A549 (cell line): ENCODE measurements around the gene THEM5. TPM values are rescaled to one million over a fixed set of nuclear protein-coding genes. Genes with fewer than 3 reads are reported as not detected.
"Not testable (repeated sequence)": the region's sequence is repeated elsewhere in the genome, so short reads cannot be mapped to it uniquely, and the experiment has no call there.

Source experiments
- ATAC-seq, 2 experiments: fragments of 200-7000 bp in 1 of 2; fragments of >200 bp in 1 of 2; cut with Nextera tagmentation in 1 of 2; cut with Tn5 transposase in 1 of 2; 3 replicates each; pipeline versions ENCODE4 v1.8.0 to v1.9.1; 2018 to 2020; ENCODE audit warnings: mild to moderate bottlenecking in 1 of 2, moderate library complexity in 1 of 2
- CTCF ChIA-PET: fragments of 300-600 bp; sonication (Branson Sonifier 250); formaldehyde crosslinking; extraction: SDS; loops from one replicate; lab custom pipeline; 2021; ENCODE audit warnings: antibody characterized with exemption, inconsistent platforms; lab: Yijun Ruan, JAX
- POLR2A ChIA-PET: fragments of 350-600 bp; formaldehyde crosslinking; extraction: SDS; loops from one replicate; lab custom pipeline; 2021; ENCODE audit warnings: antibody characterized with exemption, inconsistent platforms; lab: Yijun Ruan, JAX
- DNase-seq, 2 experiments: peaks; one replicate each; pipeline versions ENCODE4 v3.0.0 to v3.0.0-alpha.2; 2011 to 2016; ENCODE audit warnings: low read depth in 1 of 2, low spot score in 1 of 2
- FAIRE-seq: peaks from 2 replicates; lab custom pipeline; 2011; peaks lifted over from hg19 to GRCh38; lab: Jason Lieb, UNC
- H3K27ac ChIP-seq, 2 experiments: fragments of >200 bp; sonication (Bioruptor Twin); formaldehyde crosslinking; 3 replicates each; pipeline ENCODE4 v1.5.1; 2016 to 2017
- H3K4me1 ChIP-seq: fragments of >200 bp; sonication (Bioruptor Twin); formaldehyde crosslinking; 3 replicates; pipeline ENCODE4 v1.6.1; 2016
- H3K4me2 ChIP-seq: fragments of >200 bp; sonication (Bioruptor Twin); formaldehyde crosslinking; 3 replicates; pipeline ENCODE4 v1.6.1; 2016
- H3K4me3 ChIP-seq: fragments of >200 bp; sonication (Bioruptor Twin); formaldehyde crosslinking; 3 replicates; pipeline ENCODE4 v1.5.1; 2016
- H3K9me3 ChIP-seq: fragments of >200 bp; sonication (Bioruptor Twin); formaldehyde crosslinking; 3 replicates; pipeline ENCODE4 v1.6.1; 2016
- CEBPB ChIP-seq, 2 experiments: fragments of >200 bp in 1 of 2; sonication (Bioruptor Twin) in 1 of 2; formaldehyde crosslinking in 1 of 2; IDR thresholded peaks; 2 replicates each; pipeline ENCODE4 v1.6.1; 2012 to 2016
- CHD2 ChIP-seq: fragments of 150-350 bp; IDR thresholded peaks from 2 replicates; pipeline ENCODE4 v1.6.1; 2014; ENCODE audit warnings: low read length; ENCODE audit not compliant: partially characterized antibody
- EHF ChIP-seq: fragments of 250-450 bp; sonication (Bioruptor Pico); IDR thresholded peaks from 2 replicates; pipeline ENCODE4 v1.5.0; 2020; ENCODE audit warnings: mild to moderate bottlenecking
- EP300 ChIP-seq, 2 experiments: fragments of >200 bp; sonication (Bioruptor Twin); formaldehyde crosslinking; IDR thresholded peaks; 2 replicates in 1 of 2; 3 replicates in 1 of 2; pipeline ENCODE4 v1.6.1; 2016 to 2017
- FOSL2 ChIP-seq, 2 experiments: fragments of 450-650 bp in 1 of 2; fragments of >200 bp in 1 of 2; sonication (Bioruptor Twin) in 1 of 2; formaldehyde crosslinking; IDR thresholded peaks; 2 replicates each; pipeline versions ENCODE4 v1.5.0 to v1.6.1; 2016 to 2020; ENCODE audit warnings: mild to moderate bottlenecking in 1 of 2, moderate library complexity in 1 of 2
- GATA3 ChIP-seq: IDR thresholded peaks from 2 replicates; pipeline ENCODE4 v1.6.1; 2012; ENCODE audit warnings: borderline replicate concordance
- HEYL ChIP-seq: fragments of 250-450 bp; sonication (Bioruptor Pico); IDR thresholded peaks from 2 replicates; pipeline ENCODE4 v1.8.0; 2021; ENCODE audit warnings: mild to moderate bottlenecking, moderate library complexity
- JUN ChIP-seq, 2 experiments: fragments of >200 bp; sonication (Bioruptor Twin); formaldehyde crosslinking; IDR thresholded peaks; 2 replicates in 1 of 2; 3 replicates in 1 of 2; pipeline ENCODE4 v1.6.1; 2016 to 2017
- KDM1A ChIP-seq: fragments of 200-600 bp; sonication (generic); IDR thresholded peaks from 2 replicates; pipeline ENCODE4 v1.6.1; 2016; ENCODE audit warnings: low read depth, mild to moderate bottlenecking
- PHF8 ChIP-seq: fragments of 200-600 bp; sonication (generic); IDR thresholded peaks from 2 replicates; pipeline ENCODE4 v1.6.1; 2016; ENCODE audit warnings: low read depth, mild to moderate bottlenecking, antibody characterized with exemption, moderate library complexity, borderline replicate concordance
- POLR2A ChIP-seq: IDR thresholded peaks from 2 replicates; pipeline ENCODE4 v1.6.1; 2012; ENCODE audit warnings: mild to moderate bottlenecking, low read length
- RCOR1 ChIP-seq: fragments of 150-350 bp; IDR thresholded peaks from 2 replicates; pipeline ENCODE4 v1.6.1; 2014; ENCODE audit warnings: antibody characterized with exemption, low read length, low read depth
- ZFP36 ChIP-seq: fragments of 450-650 bp; IDR thresholded peaks from 2 replicates; pipeline ENCODE4 v1.6.1; 2014; ENCODE audit warnings: borderline replicate concordance; ENCODE audit not compliant: partially characterized antibody
- WGBS: methylation state at CpG from one replicate; pipeline ENCODE4 v1.1.6; 2017; ENCODE audit errors: missing lambda C conversion rate; 5-methylcytosine and 5-hydroxymethylcytosine counted together
- polyA plus RNA-seq, 4 experiments: library from polyadenylated mRNA; depleted of rRNA in 3 of 4; stranded (reverse); fragments of >200 nt; fragmentation: RNase III in 1 of 4; extraction: RNeasy Plus Mini Kit Qiagen cat#74134 plus additional on column Dnase treatment in 1 of 4; gene quantifications; 2 replicates in 3 of 4; 3 replicates in 1 of 4; pipeline ENCODE4 v1.2.3, GENCODE V29; 2011 to 2017
- TF ChIP-seq, protein P1 (sequence below): IDR thresholded peaks from 2 replicates; pipeline ENCODE4 v1.6.1; 2012; ENCODE audit warnings: low read depth, borderline replicate concordance

THEM5 gene
- polyA plus RNA-seq, 2 of the 4 experiments (the other 2 are of a cell fraction), result not detected

DNA sequence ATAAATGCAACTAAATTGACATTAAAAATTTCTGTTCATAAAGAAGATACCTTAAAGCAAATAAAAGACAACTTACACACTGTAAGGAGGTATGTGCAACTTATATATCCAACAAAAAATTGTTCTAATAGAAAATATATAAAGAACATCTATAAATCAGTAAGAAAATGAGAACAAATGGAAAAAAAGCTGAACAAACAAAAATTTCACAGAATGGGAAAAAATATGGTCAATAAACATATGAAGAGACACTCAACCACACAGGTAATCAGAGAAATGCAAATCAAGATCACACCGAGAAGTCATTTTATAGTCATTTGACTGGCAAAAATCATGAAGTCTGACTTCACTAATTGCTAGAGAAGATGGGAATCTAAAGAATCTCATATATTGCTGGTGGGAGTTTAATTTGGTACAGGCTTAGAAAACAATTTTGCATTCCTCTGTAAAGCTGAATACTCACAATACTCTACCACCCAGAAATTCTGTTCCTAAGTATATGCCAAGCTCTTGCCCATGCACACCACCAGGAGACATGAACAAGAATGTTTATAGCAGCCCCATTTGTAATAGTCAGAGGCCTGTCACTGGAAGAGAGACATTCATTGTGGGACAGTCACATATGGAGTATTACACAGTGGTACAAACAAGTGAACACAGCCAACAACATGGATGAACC, 22.0 kb upstream of the THEM5 start (continued):
- TF ChIP-seq, protein P1, sequence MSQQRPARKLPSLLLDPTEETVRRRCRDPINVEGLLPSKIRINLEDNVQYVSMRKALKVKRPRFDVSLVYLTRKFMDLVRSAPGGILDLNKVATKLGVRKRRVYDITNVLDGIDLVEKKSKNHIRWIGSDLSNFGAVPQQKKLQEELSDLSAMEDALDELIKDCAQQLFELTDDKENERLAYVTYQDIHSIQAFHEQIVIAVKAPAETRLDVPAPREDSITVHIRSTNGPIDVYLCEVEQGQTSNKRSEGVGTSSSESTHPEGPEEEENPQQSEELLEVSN, result no peak
- TF ChIP-seq POLR2A, result no peak

DNA sequence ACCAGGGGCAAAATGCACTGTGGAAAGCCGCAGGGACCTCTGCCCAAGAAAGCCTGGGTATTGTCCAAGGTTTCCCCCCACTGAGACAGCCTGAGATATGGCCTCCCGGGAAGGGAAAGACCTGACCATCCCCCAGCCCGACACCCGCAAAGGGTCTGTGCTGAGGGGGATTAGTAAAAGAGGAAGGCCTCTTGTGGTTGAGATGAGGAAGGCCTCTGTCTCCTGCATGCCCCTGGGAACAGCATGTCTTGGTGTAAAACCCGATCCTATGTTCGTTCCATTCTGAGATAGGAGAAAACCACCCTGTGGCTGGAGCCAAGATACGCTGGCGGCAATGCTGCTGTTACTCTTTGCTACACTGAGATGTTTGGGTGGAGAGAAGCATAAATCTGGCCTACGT, 19.3 kb upstream of the THEM5 start:
- POLR2A ChIA-PET, H3K4me2 ChIP-seq, H3K4me1 ChIP-seq, CTCF ChIA-PET, H3K27ac ChIP-seq, H3K9me3 ChIP-seq, FAIRE-seq, ATAC-seq, H3K4me3 ChIP-seq, DNase-seq: not testable (repeated sequence)
- 82% methylated on average over 9 of the region's 9 CpGs for WGBS

- Histone ChIP-seq H3K4me2 (no peak overlapping the region), H3K4me3 (no peak overlapping the region), H3K27ac (no peak overlapping the region), H3K9me3 (no peaks in the 10 kb centered on the region), H3K4me1 (no peaks in the 10 kb centered on the region)
- ChIA-PET CTCF (interaction anchor here (0.6 to 1.2 kb wide), 5 partner anchors 131 to 693 kb away, joined by 3 to 5 read pairs (median 3); no protein-coding TSS in a partner anchor), POLR2A (no interaction called here)
- FAIRE-seq (no peak), ATAC-seq (peak in 1 of 2 experiments; percentile 30; a peak in 1 of 6 replicates), DNase-seq (no peak)
- 65% methylated on average over 5 of the region's 5 CpGs for WGBS
- TF ChIP-seq CHD2 (no peak), FOSL2 (IDR thresholded peaks at IDR 0.05) (no peak), FOSL2 (CRISPR knock-in tag; IDR thresholded peaks at IDR 0.05) (no peak)
Observed at GRCh38 chr1:151871284-151872030, 17.9 kb upstream of the THEM5 start.

DNA sequence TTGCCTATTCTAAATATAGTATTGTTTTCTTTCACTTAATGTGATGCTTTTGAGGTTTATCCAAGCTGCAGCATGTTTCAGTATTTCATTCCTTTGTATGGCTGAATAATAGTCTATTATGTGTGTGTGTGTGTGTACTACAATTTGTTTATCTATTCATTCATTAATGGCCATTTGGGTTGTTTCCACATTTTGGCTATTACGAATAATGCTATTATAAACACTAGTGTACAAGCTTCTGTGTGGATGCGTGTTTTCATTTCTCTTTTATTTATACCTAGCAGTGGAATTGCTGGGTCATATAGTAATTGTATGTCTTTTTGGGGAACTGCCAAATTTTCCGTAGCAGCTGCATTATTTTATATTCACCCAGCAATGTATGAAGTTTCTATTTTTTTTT, 15.0 kb upstream of the THEM5 start:
- no peak overlapping the region for H3K4me2 ChIP-seq
- ATAC-seq, result no peak

GRCh38 chr1:151867765-151868411, 14.4 kb upstream of the THEM5 start:
- Histone ChIP-seq H3K4me2 (no peak overlapping the region), H3K9me3 (no peaks in the 10 kb centered on the region), H3K27ac (no peak overlapping the region), H3K4me3 (no peak overlapping the region), H3K4me1 (no peaks in the 10 kb centered on the region)
- TF ChIP-seq FOSL2 (IDR thresholded peaks at IDR 0.05) (no peak), FOSL2 (CRISPR knock-in tag; IDR thresholded peaks at IDR 0.05) (peak; percentile 64; the same call in 1 of the 2 replicates), GATA3 (no peak), CEBPB (IDR thresholded peaks at IDR 0.05) (peak in 1 of 2 experiments; percentile 33; a peak in 1 of 4 replicates), EP300 (IDR thresholded peaks at IDR 0.05) (no peak), HEYL (CRISPR knock-in tag) (no peak), EHF (CRISPR knock-in tag) (no peak)
- POLR2A ChIA-PET, result interaction anchor here (0.7 kb wide), 1 partner anchor 42 kb away, joined by 7 read pairs; no protein-coding TSS in a partner anchor
- FAIRE-seq, result no peak
- DNase-seq, result peak in 1 of 2 experiments; percentile 29
- 58% methylated on average over 7 of the region's 7 CpGs for WGBS
- ATAC-seq, result no peak
- CTCF ChIA-PET, result interaction anchor here (1.0 kb wide), 1 partner anchor 41 kb away, joined by 3 read pairs; the partner anchor contains the start of gene THEM4

More for the DNA sequence above, 15.0 kb upstream of the THEM5 start:
- ChIA-PET CTCF (interaction anchor here (1.0 kb wide), 1 partner anchor 41 kb away, joined by 3 read pairs; the partner anchor contains the start of gene THEM4), POLR2A (no interaction called here)
- FAIRE-seq (no peak), DNase-seq (no peak)
- no peak overlapping the region for H3K27ac ChIP-seq
- no peaks in the 10 kb centered on the region for H3K9me3 ChIP-seq
- WGBS, result 81% methylated on average over 3 of the region's 3 CpGs
- TF ChIP-seq PHF8 (no peak), CHD2 (no peak), KDM1A (no peak), JUN (IDR thresholded peaks at IDR 0.05) (no peak), ZFP36 (no peak), RCOR1 (no peak)
- H3K4me1 ChIP-seq, result no peaks in the 10 kb centered on the region
- H3K4me3 ChIP-seq, result no peak overlapping the region
